DOHH2 (cell line): ENCODE results near the gene PIGS.
"Not testable (repeated sequence)": the region's sequence is repeated elsewhere in the genome, so short reads cannot be mapped to it uniquely, and the experiment has no call there.

Experiments used
- H3F3A ChIP-seq: fragments of 200-600 bp; sonication (generic), shearing (Covaris generic); 2 replicates; pipeline ENCODE4 v1.6.0; 2016; ENCODE audit warnings: antibody characterized with exemption, mild to moderate bottlenecking; ENCODE audit not compliant: control insufficient read depth, insufficient read depth
- H3K27ac ChIP-seq: fragments of 200-600 bp; sonication (generic); 2 replicates; pipeline ENCODE4 v1.5.1; 2014; ENCODE audit warnings: low read depth, mild to moderate bottlenecking, low read length, moderate library complexity
- H3K27me3 ChIP-seq: fragments of 200-600 bp; sonication (generic); 2 replicates; pipeline ENCODE4 v1.6.1; 2014; ENCODE audit warnings: mild to moderate bottlenecking, low read length, mixed read lengths; ENCODE audit not compliant: control insufficient read depth
- H3K36me3 ChIP-seq: fragments of 200-600 bp; sonication (generic); 2 replicates; pipeline ENCODE4 v1.6.1; 2014; ENCODE audit warnings: mild to moderate bottlenecking, low read length, moderate library complexity, mixed read lengths; ENCODE audit not compliant: control insufficient read depth
- H3K4me1 ChIP-seq: fragments of 200-600 bp; sonication (generic); 2 replicates; pipeline ENCODE4 v1.6.1; 2014; ENCODE audit warnings: mild to moderate bottlenecking, low read length, mixed read lengths; ENCODE audit not compliant: control insufficient read depth
- H3K4me2 ChIP-seq: fragments of 200-600 bp; sonication (generic); 2 replicates; pipeline ENCODE4 v1.6.0; 2014; ENCODE audit warnings: mild to moderate bottlenecking, low read length, moderate library complexity
- H3K4me3 ChIP-seq: fragments of 200-600 bp; sonication (generic); 2 replicates; pipeline ENCODE4 v1.5.1; 2014; ENCODE audit warnings: mild to moderate bottlenecking, low read length, mixed read lengths
- H3K79me2 ChIP-seq: fragments of 200-600 bp; sonication (generic); 2 replicates; pipeline ENCODE4 v1.6.1; 2014; ENCODE audit warnings: mild to moderate bottlenecking, low read length, mixed read lengths; ENCODE audit not compliant: control insufficient read depth
- H3K9me2 ChIP-seq: fragments of 200-600 bp; sonication (generic); replicated peaks from 2 replicates; pipeline ENCODE4 v1.6.1; 2014; ENCODE audit warnings: mild to moderate bottlenecking, low read length, mixed read lengths; ENCODE audit not compliant: control insufficient read depth
- H3K9me3 ChIP-seq: fragments of 200-600 bp; sonication (generic); 2 replicates; pipeline ENCODE4 v1.6.1; 2014; ENCODE audit warnings: antibody characterized with exemption, low read length, mixed read lengths; ENCODE audit not compliant: control insufficient read depth, insufficient read depth
- H4K20me1 ChIP-seq: fragments of 200-600 bp; sonication (generic); 2 replicates; pipeline ENCODE4 v1.6.0; 2014; ENCODE audit warnings: low read depth, mild to moderate bottlenecking, antibody characterized with exemption, low read length, moderate library complexity; ENCODE audit not compliant: control insufficient read depth, insufficient read depth
- CTCF ChIP-seq: fragments of 200-600 bp; sonication (generic); IDR thresholded peaks from one replicate; pipeline ENCODE4 v1.5.1; 2014; ENCODE audit warnings: antibody characterized with exemption, mild to moderate bottlenecking, low read depth, low read length; ENCODE audit not compliant: poor library complexity, severe bottlenecking
- EZH2phosphoT487 ChIP-seq: fragments of 200-600 bp; sonication (generic); IDR thresholded peaks from 2 replicates; pipeline ENCODE4 v1.6.1; 2017; ENCODE audit warnings: borderline replicate concordance, mild to moderate bottlenecking, antibody characterized with exemption, low read length, moderate library complexity, mixed read lengths

PIGS gene

GRCh38 chr17:28523876-28524275, 47.4 kb downstream of the PIGS start:
- no peaks in the 10 kb centered on the region for H3F3A ChIP-seq
- H4K20me1 ChIP-seq = no peaks in the 10 kb centered on the region
- no peak overlapping the region for H3K27ac ChIP-seq
- H3K4me1 ChIP-seq = no peaks in the 10 kb centered on the region
- no peaks in the 10 kb centered on the region for H3K9me3 ChIP-seq
- H3K36me3 ChIP-seq = no peaks in the 10 kb centered on the region
- H3K4me3 ChIP-seq = no peak overlapping the region
- no peaks in the 10 kb centered on the region; the same call in 1 of the 2 replicates for H3K27me3 ChIP-seq
- no peaks in the 10 kb centered on the region for H3K79me2 ChIP-seq
- no peak overlapping the region for H3K4me2 ChIP-seq
- TF ChIP-seq CTCF (no peak), EZH2phosphoT487 (no peak)
- no peaks in the 10 kb centered on the region for H3K9me2 ChIP-seq

GRCh38 chr17:28523186-28523585, 48.1 kb downstream of the PIGS start:
- H3K27me3 ChIP-seq = no peaks in the 10 kb centered on the region; the same call in 1 of the 2 replicates
- H3K9me3 ChIP-seq = no peaks in the 10 kb centered on the region
- no peaks in the 10 kb centered on the region for H3F3A ChIP-seq
- H3K4me1 ChIP-seq = no peaks in the 10 kb centered on the region
- no peaks in the 10 kb centered on the region for H3K36me3 ChIP-seq
- no peak overlapping the region for H3K4me2 ChIP-seq
- no peak overlapping the region for H3K4me3 ChIP-seq
- H3K9me2 ChIP-seq = no peaks in the 10 kb centered on the region
- H3K79me2 ChIP-seq = no peaks in the 10 kb centered on the region
- no peak for TF ChIP-seq CTCF
- no peak for TF ChIP-seq EZH2phosphoT487
- no peaks in the 10 kb centered on the region for H4K20me1 ChIP-seq
- H3K27ac ChIP-seq = no peak overlapping the region

- H3K27ac ChIP-seq, H4K20me1 ChIP-seq, H3K4me1 ChIP-seq: not testable (repeated sequence)
Observed at GRCh38 chr17:28522281-28522680, 49.0 kb downstream of the PIGS start.

GRCh38 chr17:28521311-28522085, 49.8 kb downstream of the PIGS start:
- no peak overlapping the region for H3K4me2 ChIP-seq
- H3K36me3 ChIP-seq = no peaks in the 10 kb centered on the region
- no peak overlapping the region for H3K27ac ChIP-seq
- no peak for TF ChIP-seq EZH2phosphoT487
- no peak for TF ChIP-seq CTCF
- H3K9me3 ChIP-seq = no peaks in the 10 kb centered on the region
- no peak overlapping the region for H3K4me3 ChIP-seq
- H4K20me1 ChIP-seq = no peaks in the 10 kb centered on the region
- H3K79me2 ChIP-seq = no peaks in the 10 kb centered on the region
- no peaks in the 10 kb centered on the region; the same call in 1 of the 2 replicates for H3K27me3 ChIP-seq
- H3K9me2 ChIP-seq = no peaks in the 10 kb centered on the region
- no peaks in the 10 kb centered on the region for H3K4me1 ChIP-seq
- H3F3A ChIP-seq = no peaks in the 10 kb centered on the region

More at GRCh38 chr17:28522281-28522680, 49.0 kb downstream of the PIGS start:
- not testable (repeated sequence) for H3K27me3 ChIP-seq, H3K4me2 ChIP-seq, H3K9me3 ChIP-seq, H3K4me3 ChIP-seq, H3K36me3 ChIP-seq, H3F3A ChIP-seq, H3K79me2 ChIP-seq, H3K9me2 ChIP-seq
